K562 (cell line): ENCODE data around the gene ZNF174. TPM values are rescaled to one million over a fixed set of nuclear protein-coding genes. Genes with fewer than 3 reads are reported as not detected.
A peak's percentile ranks its signal among the peaks of the same experiment; 100 is the strongest.

Experiments used
- ATAC-seq: fragments of 200-7000 bp; cut with Tn5 transposase; 3 replicates; pipeline ENCODE4 v1.9.1; 2020; ENCODE audit warnings: moderate library complexity
- BruUV-seq: library from RNA; stranded (reverse); fragments of 400-500 nt; replicated peaks from 2 replicates; lab custom pipeline; 2021; lab: Mats Ljungman, UMichigan
- CTCF ChIA-PET: fragments of 300-600 bp; formaldehyde crosslinking; extraction: SDS; loops from one replicate; lab custom pipeline; 2021; ENCODE audit warnings: low intra/inter-chr PET ratio; lab: Yijun Ruan, JAX
- POLR2A ChIA-PET: fragments of 300-600, 350-650 bp; sonication (Branson Sonifier 250); formaldehyde crosslinking; extraction: SDS; loops from one replicate; lab custom pipeline; 2021; ENCODE audit warnings: antibody characterized with exemption, inconsistent platforms; lab: Yijun Ruan, JAX
- DNase-seq, 4 experiments: peaks; one replicate each; pipeline versions ENCODE4 v3.0.0 to v3.0.0-alpha.2; 2011 to 2018; ENCODE audit warnings: low spot score in 3 of 4, mixed read lengths in 3 of 4; ENCODE audit errors: extremely low read depth in 1 of 4
- FAIRE-seq: peaks from 2 replicates; lab custom pipeline; 2011; peaks lifted over from hg19 to GRCh38; lab: Jason Lieb, UNC
- H2AFZ ChIP-seq: 2 replicates; pipeline ENCODE4 v1.6.0; 2011; ENCODE audit warnings: low read depth, low read length, control low read depth, inconsistent platforms
- H3K27ac ChIP-seq: fragments of 200-600 bp; 3 replicates; pipeline ENCODE4 v1.8.0; 2011; ENCODE audit warnings: low read depth, mild to moderate bottlenecking, control low read depth, inconsistent platforms, low read length, moderate library complexity, mixed read lengths; ENCODE audit errors: extremely low read depth
- H3K27me3 ChIP-seq, 2 experiments: fragments of 300-600 bp in 1 of 2; 2 replicates in 1 of 2; 3 replicates in 1 of 2; pipeline versions ENCODE4 v1.6.0 to v1.8.0; 2011; ENCODE audit warnings: inconsistent platforms in 2 of 2, low read length in 2 of 2, mild to moderate bottlenecking in 1 of 2, mixed read lengths in 1 of 2, moderate library complexity in 1 of 2; ENCODE audit not compliant: control insufficient read depth in 2 of 2, insufficient read depth in 2 of 2
- H3K36me3 ChIP-seq: fragments of 300-600 bp; 3 replicates; pipeline ENCODE4 v1.8.0; 2011; ENCODE audit warnings: mild to moderate bottlenecking, low read length, inconsistent platforms; ENCODE audit not compliant: control insufficient read depth, insufficient read depth
- H3K4me1 ChIP-seq, 2 experiments: fragments of 200-600 bp in 1 of 2; replicated peaks in 1 of 2; 2 replicates in 1 of 2; 3 replicates in 1 of 2; pipeline versions ENCODE4 v1.5.1 to v1.8.0; 2011; ENCODE audit warnings: inconsistent platforms in 2 of 2, low read length in 2 of 2, mild to moderate bottlenecking in 1 of 2, mixed read lengths in 1 of 2, moderate library complexity in 1 of 2; ENCODE audit not compliant: control insufficient read depth in 2 of 2, insufficient read depth in 2 of 2
- H3K4me2 ChIP-seq: 2 replicates; pipeline ENCODE4 v1.6.1; 2011; ENCODE audit warnings: low read length, control low read depth, inconsistent platforms, mixed read lengths; ENCODE audit not compliant: insufficient read depth
- H3K4me3 ChIP-seq: fragments of 200-600 bp; sonication (generic), shearing (Covaris generic); 2 replicates; pipeline ENCODE4 v1.5.1; 2016; ENCODE audit warnings: control low read depth, inconsistent platforms
- H3K79me2 ChIP-seq: fragments of 200-600 bp; 3 replicates; pipeline ENCODE4 v1.8.0; 2011; ENCODE audit warnings: low read length, inconsistent platforms; ENCODE audit not compliant: control insufficient read depth, insufficient read depth
- H3K9ac ChIP-seq, 2 experiments: 2 replicates each; pipeline versions ENCODE4 v1.6.0 to v1.6.1; 2011; ENCODE audit warnings: low read depth in 2 of 2, low read length in 2 of 2, control low read depth in 1 of 2, inconsistent platforms in 1 of 2, mild to moderate bottlenecking in 1 of 2, mixed read lengths in 1 of 2; ENCODE audit not compliant: insufficient read depth in 1 of 2
- H3K9me1 ChIP-seq: one replicate; pipeline ENCODE4 v1.6.0; 2011; ENCODE audit warnings: inconsistent platforms, mild to moderate bottlenecking, low read length, moderate library complexity; ENCODE audit not compliant: control insufficient read depth, insufficient read depth
- H3K9me3 ChIP-seq: replicated peaks from 2 replicates; pipeline ENCODE4 v1.5.1; 2011; ENCODE audit warnings: low read depth, low read length, inconsistent platforms; ENCODE audit not compliant: control insufficient read depth, insufficient read depth
- H4K20me1 ChIP-seq: replicated peaks from 2 replicates; pipeline ENCODE4 v1.6.1; 2011; ENCODE audit warnings: low read length, inconsistent platforms, mixed read lengths; ENCODE audit not compliant: control insufficient read depth, insufficient read depth
- CBFA2T3 ChIP-seq: fragments of 450-650 bp; IDR thresholded peaks from 2 replicates; pipeline ENCODE4 v1.6.1; 2017
- CBX3 ChIP-seq, 2 experiments: IDR thresholded peaks; 1 replicate in 1 of 2; 2 replicates in 1 of 2; pipeline ENCODE4 v1.6.1; 2012; ENCODE audit warnings: inconsistent platforms in 2 of 2, low read length in 2 of 2, borderline replicate concordance in 1 of 2, control low read depth in 1 of 2
- CCAR2 ChIP-seq: fragments of 200-400 bp; formaldehyde crosslinking; IDR thresholded peaks from 2 replicates; pipeline ENCODE4 v1.6.1; 2017; ENCODE audit warnings: mild to moderate bottlenecking, low read depth, low read length
- CREBBP ChIP-seq: IDR thresholded peaks from one replicate; pipeline ENCODE4 v1.6.1; 2012; ENCODE audit warnings: low read depth, mild to moderate bottlenecking, control low read depth, inconsistent platforms, low read length
- CTBP1 ChIP-seq: fragments of 450-650 bp; IDR thresholded peaks from 2 replicates; pipeline ENCODE4 v1.6.1; 2016; ENCODE audit warnings: borderline replicate concordance
- DACH1 ChIP-seq: fragments of 450-650 bp; IDR thresholded peaks from 2 replicates; pipeline ENCODE4 v1.6.1; 2018; ENCODE audit not compliant: partially characterized antibody
- ESRRB ChIP-seq: fragments of 250-450 bp; sonication (Bioruptor Pico); IDR thresholded peaks from 2 replicates; pipeline ENCODE4 v1.5.0; 2020; ENCODE audit warnings: mild to moderate bottlenecking, moderate library complexity, borderline replicate concordance
- MAFG ChIP-seq: fragments of 450-650 bp; conservative IDR thresholded peaks from 2 replicates; pipeline ENCODE4 v1.6.1; 2016; ENCODE audit warnings: missing genetic modification characterization, missing compliant biosample characterization
- RFX7 ChIP-seq: fragments of 250-450 bp; sonication (Bioruptor Pico); IDR thresholded peaks from 2 replicates; pipeline ENCODE4 v1.5.1; 2021; ENCODE audit warnings: mild to moderate bottlenecking
- SREBF1 ChIP-seq: fragments of 150-350 bp; IDR thresholded peaks from 2 replicates; pipeline ENCODE4 v1.6.1; 2014; ENCODE audit warnings: antibody characterized with exemption, low read depth, low read length, borderline replicate concordance
- TAL1 ChIP-seq: fragments of 450-650 bp; IDR thresholded peaks from 2 replicates; pipeline ENCODE4 v1.6.1; 2016; ENCODE audit warnings: mild to moderate bottlenecking
- TCF7 ChIP-seq: sonication (generic); IDR thresholded peaks from 2 replicates; pipeline ENCODE4 v1.6.1; 2016; ENCODE audit warnings: antibody characterized with exemption, borderline replicate concordance
- WHSC1 ChIP-seq: IDR thresholded peaks from one replicate; pipeline ENCODE4 v1.6.1; 2012; ENCODE audit warnings: low read length, control low read depth, inconsistent platforms
- ZBTB1 ChIP-seq: sonication (generic); formaldehyde crosslinking; IDR thresholded peaks from 2 replicates; pipeline ENCODE4 v1.8.1; 2023; ENCODE audit warnings: missing genetic modification reagents, low read depth, mild to moderate bottlenecking, borderline replicate concordance
- ZFX ChIP-seq: sonication (generic); formaldehyde crosslinking; IDR thresholded peaks from 2 replicates; pipeline ENCODE4 v1.8.0; 2022; ENCODE audit warnings: mild to moderate bottlenecking, missing genetic modification reagents, moderate library complexity
- ZNF146 ChIP-seq: IDR thresholded peaks from one replicate; pipeline ENCODE4 v1.6.1; 2018; ENCODE audit warnings: missing compliant biosample characterization; ENCODE audit not compliant: unreplicated experiment
- ZNF263 ChIP-seq: sonication (generic); formaldehyde crosslinking; IDR thresholded peaks from 2 replicates; pipeline ENCODE4 v1.8.0; 2022; ENCODE audit warnings: mild to moderate bottlenecking, missing genetic modification reagents, borderline replicate concordance
- ZNF311 ChIP-seq: fragments of 250-450 bp; sonication (Bioruptor Pico); IDR thresholded peaks from 2 replicates; pipeline ENCODE4 v1.4.0; 2020; ENCODE audit warnings: mild to moderate bottlenecking, moderate library complexity
- ZNF408 ChIP-seq: fragments of 250-450 bp; sonication (Bioruptor Pico); IDR thresholded peaks from 2 replicates; pipeline ENCODE4 v1.4.0; 2020; ENCODE audit warnings: low read depth, mild to moderate bottlenecking, moderate library complexity
- ZSCAN32 ChIP-seq: fragments of 450-650 bp; formaldehyde crosslinking; IDR thresholded peaks from 2 replicates; pipeline ENCODE4 v1.4.0; 2020; ENCODE audit warnings: mild to moderate bottlenecking, moderate library complexity
- ZZZ3 ChIP-seq: fragments of 450-650 bp; IDR thresholded peaks from 2 replicates; pipeline ENCODE4 v1.6.1; 2016; ENCODE audit warnings: antibody characterized with exemption, mild to moderate bottlenecking, moderate library complexity
- WGBS: fragments of 100-300 bp; shearing (Covaris generic); methylation state at CpG from one replicate; pipeline ENCODE4 v1.1.6; 2016; ENCODE audit warnings: low coverage, mixed read lengths; ENCODE audit not compliant: insufficient coverage; ENCODE audit errors: missing lambda C conversion rate; 5-methylcytosine and 5-hydroxymethylcytosine counted together
- in situ Hi-C: fragments of 300-500 bp; cut with MboI; formaldehyde crosslinking; loops from 4 replicates; pipeline ENCODE4 v1.15.0; 2018; ENCODE audit warnings: inconsistent platforms, mixed read lengths
- intact Hi-C: fragments of 100-400 bp; cut with micrococcal nuclease; formaldehyde crosslinking; loops from 2 replicates; pipeline ENCODE4 v1.14.2; 2022
- polyA plus RNA-seq, 8 experiments: library from polyadenylated mRNA; depleted of rRNA in 4 of 8; stranded (reverse) in 5 of 8; unstranded in 3 of 8; fragments of >200 nt; fragmentation: Nextera tagmentation in 2 of 8; fragmentation: Illumina TruSeq in 1 of 8; extraction: Ambion mirVana in 2 of 8; extraction: Trizol in 1 of 8; gene quantifications; 2 replicates each; pipeline versions ENCODE4 v1.2.1 to v1.2.3, GENCODE V29; 2011 to 2014; ENCODE audit warnings: inconsistent platforms in 1 of 8, missing spikeins in 1 of 8
- total RNA-seq, 7 experiments: library from RNA; depleted of rRNA in 6 of 7; stranded (reverse); fragments of >200 nt in 6 of 7; fragmentation: Illumina TruSeq in 2 of 7; extraction: Trizol in 2 of 7; gene quantifications; 2 replicates each; pipeline versions ENCODE4 v1.2.1 to v1.2.3, GENCODE V29; 2011 to 2021; ENCODE audit warnings: low replicate concordance in 1 of 7
- TF ChIP-seq, protein P1 (sequence below): fragments of 200-400 bp; formaldehyde crosslinking; IDR thresholded peaks from 2 replicates; pipeline ENCODE4 v1.6.1; 2017; ENCODE audit warnings: mild to moderate bottlenecking, low read depth, low read length, moderate library complexity

ZNF174 gene
- total and polyA plus RNA-seq, 9 of the 15 experiments (the other 6 are each of a cell fraction or from before 2014, with no cell fraction given), result 5.1 to 19.1 (median 12.5) TPM

DNA sequence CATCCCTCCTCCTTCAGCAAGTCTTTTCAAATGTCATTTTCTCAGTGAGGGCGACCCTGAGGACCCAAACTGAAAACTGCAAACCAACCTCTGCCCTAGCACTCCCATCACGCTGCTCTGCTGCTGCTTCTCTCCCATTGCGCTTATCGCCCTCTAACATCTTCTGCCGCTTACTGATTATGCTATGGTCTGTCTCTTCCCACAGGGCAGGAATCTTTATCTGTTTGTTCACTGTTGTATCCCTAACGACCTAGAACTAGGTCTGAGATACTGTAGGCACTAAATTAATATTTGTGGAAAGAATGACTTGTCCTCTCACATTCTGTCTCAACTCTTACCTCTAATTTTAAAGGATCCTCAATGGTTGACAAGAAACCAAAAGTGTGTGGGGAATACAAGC is 12.7 kb upstream of the ZNF174 start (continued):
- TF ChIP-seq CBX3 (IDR thresholded peaks at IDR 0.05; ENCODE audit: borderline replicate concordance in 1 of 2, low read length in 2 of 2) (no peak), CTBP1 (peak; percentile 83; the same call in 1 of the 2 replicates), ZNF311 (CRISPR knock-in tag) (no peak), ZBTB1 (CRISPR knock-in tag) (no peak), ESRRB (no peak), SREBF1 (no peak), ZNF408 (no peak)
- TF ChIP-seq, all 486 proteins: peak for 75

GRCh38 chr16:3389663-3390338 is 11.2 kb upstream of the ZNF174 start:
- POLR2A ChIA-PET, result interaction anchor here (1.0 kb wide), 1 partner anchor 12 kb away, joined by 6 read pairs; the partner anchor contains the start of genes ZNF174 and ZSCAN32
- TF ChIP-seq ZFX (CRISPR knock-in tag) (0 out of 2 replicates have a peak, but pooled peaks have one; percentile 29), CBFA2T3 (peak; percentile 29; the same call in 1 of the 2 replicates), RFX7 (CRISPR knock-in tag) (no peak), ZZZ3 (no peak), WHSC1 (no peak), ZSCAN32 (CRISPR knock-in tag) (no peak), CTBP1 (peak; percentile 53; the same call in 1 of the 2 replicates), TAL1 (0 out of 2 replicates have a peak, but pooled peaks have one; percentile 11), DACH1 (no peak), ZNF263 (CRISPR knock-in tag) (0 out of 2 replicates have a peak, but pooled peaks have one; percentile 20), MAFG (tag) (no peak), TCF7 (peak; percentile 73; the same call in 1 of the 2 replicates), ZNF146 (CRISPR knock-in tag) (no peak), CREBBP (no peak), CCAR2 (no peak)
- TF ChIP-seq, protein P1, sequence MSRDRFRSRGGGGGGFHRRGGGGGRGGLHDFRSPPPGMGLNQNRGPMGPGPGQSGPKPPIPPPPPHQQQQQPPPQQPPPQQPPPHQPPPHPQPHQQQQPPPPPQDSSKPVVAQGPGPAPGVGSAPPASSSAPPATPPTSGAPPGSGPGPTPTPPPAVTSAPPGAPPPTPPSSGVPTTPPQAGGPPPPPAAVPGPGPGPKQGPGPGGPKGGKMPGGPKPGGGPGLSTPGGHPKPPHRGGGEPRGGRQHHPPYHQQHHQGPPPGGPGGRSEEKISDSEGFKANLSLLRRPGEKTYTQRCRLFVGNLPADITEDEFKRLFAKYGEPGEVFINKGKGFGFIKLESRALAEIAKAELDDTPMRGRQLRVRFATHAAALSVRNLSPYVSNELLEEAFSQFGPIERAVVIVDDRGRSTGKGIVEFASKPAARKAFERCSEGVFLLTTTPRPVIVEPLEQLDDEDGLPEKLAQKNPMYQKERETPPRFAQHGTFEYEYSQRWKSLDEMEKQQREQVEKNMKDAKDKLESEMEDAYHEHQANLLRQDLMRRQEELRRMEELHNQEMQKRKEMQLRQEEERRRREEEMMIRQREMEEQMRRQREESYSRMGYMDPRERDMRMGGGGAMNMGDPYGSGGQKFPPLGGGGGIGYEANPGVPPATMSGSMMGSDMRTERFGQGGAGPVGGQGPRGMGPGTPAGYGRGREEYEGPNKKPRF, result no peak

More at GRCh38 chr16:3389663-3390338, 11.2 kb upstream of the ZNF174 start:
- no peak for FAIRE-seq
- peak overlapping the region in 1 of 2 experiments; percentile 70; a peak in 1 of 4 replicates for H3K9ac ChIP-seq
- peak overlapping the region; percentile 70 for H3K4me2 ChIP-seq
- no TSS peak for BruUV-seq
- CTCF ChIA-PET, result no interaction called here
- peaks cover 36% of the 10 kb centered on the region for H3K79me2 ChIP-seq
- whole genome bisulfite sequencing, result 40% methylated on average over 9 of the region's 9 CpGs
- no peak overlapping the region for H2AFZ ChIP-seq
- peaks cover 69% of the 10 kb centered on the region for H3K36me3 ChIP-seq
- intact Hi-C loops (no loop called here), in situ Hi-C loops (no loop called here)
- H3K27me3 ChIP-seq, result no peaks in the 10 kb centered on the region
- H3K4me1 ChIP-seq, result peaks cover 22 to 27% of the 10 kb centered on the region in 2 experiments
- peak in 2 of 4 experiments; percentile 32 to 41 for DNase-seq
- H3K9me1 ChIP-seq, result no peaks in the 10 kb centered on the region
- H3K9me3 ChIP-seq, result peaks cover 20% of the 10 kb centered on the region
- H3K27ac ChIP-seq, result peak overlapping the region; percentile 73
- H4K20me1 ChIP-seq, result no peaks in the 10 kb centered on the region
- H3K4me3 ChIP-seq, result no peak overlapping the region
- ATAC-seq, result peak; percentile 65
